Lung (tissue), 12 donors: ENCODE data around the gene SCN3B. TPM values are rescaled to one million over a fixed set of nuclear protein-coding genes. Genes with fewer than 3 reads are reported as not detected.

Source experiments
- ATAC-seq: fragments of 200-7000 bp; cut with Tn5 transposase; one replicate; pipeline ENCODE4 v1.9.1; 2020; ENCODE audit warnings: moderate number of reproducible peaks; ENCODE audit not compliant: insufficient read depth, low FRiP score
- DNase-seq, 3 donors: peaks; one replicate each; pipeline ENCODE4 v3.0.0-alpha.2; 2013 to 2017
- H3K27ac ChIP-seq, 2 donors: one replicate each; pipeline ENCODE4 v1.5.1; 2013; ENCODE audit warnings: mild to moderate bottlenecking in 2 of 2, moderate library complexity in 2 of 2, control low read depth in 1 of 2, inconsistent platforms in 1 of 2, low read depth in 1 of 2, low read length in 1 of 2
- H3K27me3 ChIP-seq, 3 donors: one replicate each; pipeline ENCODE4 v1.5.1; 2013; ENCODE audit warnings: low read length in 2 of 3; ENCODE audit not compliant: control insufficient read depth in 3 of 3, insufficient read depth in 3 of 3
- H3K36me3 ChIP-seq, 4 donors: one replicate each; pipeline ENCODE4 v1.5.1; 2013; ENCODE audit warnings: low read length in 4 of 4, mild to moderate bottlenecking in 1 of 4, moderate library complexity in 1 of 4; ENCODE audit not compliant: control insufficient read depth in 4 of 4, insufficient read depth in 4 of 4
- H3K4me1 ChIP-seq, 5 donors: one replicate each; pipeline ENCODE4 v1.5.1; 2013; ENCODE audit warnings: low read length in 5 of 5, mild to moderate bottlenecking in 2 of 5, moderate library complexity in 1 of 5; ENCODE audit not compliant: control insufficient read depth in 5 of 5, insufficient read depth in 5 of 5
- H3K4me3 ChIP-seq: one replicate; pipeline ENCODE4 v1.5.1; 2013; ENCODE audit warnings: mild to moderate bottlenecking, control low read depth, moderate library complexity
- H3K9ac ChIP-seq, 2 donors: one replicate each; pipeline ENCODE4 v1.5.1; 2013; ENCODE audit warnings: low read length in 2 of 2, control low read depth in 1 of 2; ENCODE audit not compliant: insufficient read depth in 1 of 2
- H3K9me3 ChIP-seq, 4 donors: one replicate each; pipeline ENCODE4 v1.5.1; 2013; ENCODE audit warnings: low read length in 3 of 4, mild to moderate bottlenecking in 1 of 4, moderate library complexity in 1 of 4; ENCODE audit not compliant: control insufficient read depth in 4 of 4, insufficient read depth in 3 of 4
- CTCF ChIP-seq: IDR thresholded peaks from 2 replicates; pipeline ENCODE4 v1.5.1; 2012; ENCODE audit warnings: mild to moderate bottlenecking; ENCODE audit errors: control extremely low read depth, extremely low read depth
- WGBS, 2 donors: extraction: QIAGEN DNeasy Blood & Tissue Kit; methylation state at CpG; one replicate each; pipeline ENCODE4 v1.1.7; 2013; 5-methylcytosine and 5-hydroxymethylcytosine counted together
- polyA plus RNA-seq, 2 donors: library from polyadenylated mRNA; stranded (reverse); fragments of 200-250 nt; gene quantifications; one replicate each; pipeline ENCODE4 v1.2.1, GENCODE V29; 2013
- total RNA-seq, 2 donors: library from RNA; depleted of rRNA in 1 of 2; stranded (reverse); fragments of >200 nt in 1 of 2; gene quantifications; one replicate each; pipeline ENCODE4 v1.2.1, GENCODE V29; 2014 to 2021
- donor health status: control.
- donor health status: control.
- donor health status: Bipolar disorder and iron deficiency.
- donor health status: healthy.
- donor health status: DM: yes; HTN: yes; CAD: no.

Gene SCN3B
- total and polyA plus RNA-seq, 4 donors, result 0.72 to 2.7 (median 1.2) TPM

- WGBS, 2 donors, result 18 to 32% methylated on average over 2 of the region's 2 CpGs
- H3K27ac ChIP-seq, result no peak overlapping the region
- DNase-seq (no peak), ATAC-seq (no peak)
- H3K4me3 ChIP-seq, result no peak overlapping the region
- no peak overlapping the region for H3K9ac ChIP-seq
- H3K4me1 ChIP-seq, result no peaks in the 10 kb centered on the region
- H3K36me3 ChIP-seq, result no peaks in the 10 kb centered on the region
- peaks cover 0 to 2% (median 0%) of the 10 kb centered on the region in 4 donors for H3K9me3 ChIP-seq
- no peak for TF ChIP-seq CTCF
- H3K27me3 ChIP-seq, result peaks cover 0 to 9% (median 0%) of the 10 kb centered on the region in 3 donors
Observed at GRCh38 chr11:123694551-123694950, 40.1 kb upstream of the SCN3B start.

GRCh38 chr11:123692961-123693360 is 38.5 kb upstream of the SCN3B start:
- peaks cover 0 to 2% (median 0%) of the 10 kb centered on the region in 4 donors for H3K9me3 ChIP-seq
- DNase-seq (no peak), ATAC-seq (no peak)
- no peak for TF ChIP-seq CTCF
- no peak overlapping the region for H3K27ac ChIP-seq
- H3K4me1 ChIP-seq, result no peaks in the 10 kb centered on the region
- no peaks in the 10 kb centered on the region for H3K36me3 ChIP-seq
- H3K27me3 ChIP-seq, result peaks cover 0 to 9% (median 2%) of the 10 kb centered on the region in 3 donors
- no peak overlapping the region for H3K9ac ChIP-seq
- H3K4me3 ChIP-seq, result no peak overlapping the region

GRCh38 chr11:123690485-123690884 is 36.1 kb upstream of the SCN3B start:
- peaks cover 0 to 2% (median 0%) of the 10 kb centered on the region in 4 donors for H3K9me3 ChIP-seq
- H3K4me3 ChIP-seq, result no peak overlapping the region
- WGBS, 2 donors, result 80 to 85% methylated on average over 3 of the region's 3 CpGs
- H3K27ac ChIP-seq, result no peak overlapping the region
- peaks cover 0 to 9% (median 2%) of the 10 kb centered on the region in 3 donors for H3K27me3 ChIP-seq
- H3K36me3 ChIP-seq, result no peaks in the 10 kb centered on the region
- no peak for ATAC-seq
- no peak for DNase-seq
- H3K9ac ChIP-seq, result no peak overlapping the region
- H3K4me1 ChIP-seq, result no peaks in the 10 kb centered on the region
- TF ChIP-seq CTCF, result no peak

GRCh38 chr11:123684601-123685000 is 30.2 kb upstream of the SCN3B start:
- no peaks in the 10 kb centered on the region for H3K36me3 ChIP-seq
- WGBS, 2 donors, result 94 to 97% methylated on average over 6 of the region's 6 CpGs
- H3K4me3 ChIP-seq, result no peak overlapping the region
- no peak overlapping the region for H3K9ac ChIP-seq
- peaks cover 0 to 2% (median 0%) of the 10 kb centered on the region in 3 donors for H3K27me3 ChIP-seq
- no peaks in the 10 kb centered on the region for H3K4me1 ChIP-seq
- no peaks in the 10 kb centered on the region for H3K9me3 ChIP-seq
- ATAC-seq (no peak), DNase-seq (no peak)
- TF ChIP-seq CTCF, result no peak
- no peak overlapping the region for H3K27ac ChIP-seq
